WI38 (cell line): ENCODE measurements around the gene SUSD6.

Experiments
- H3K4me3 ChIP-seq: 2 replicates; pipeline ENCODE4 v1.5.1; 2011; ENCODE audit warnings: low read depth, mild to moderate bottlenecking, control low read depth, low read length
- CTCF ChIP-seq: IDR thresholded peaks from 2 replicates; pipeline ENCODE4 v1.5.1; 2012; ENCODE audit warnings: low read depth, mild to moderate bottlenecking, control low read depth, low read length

The SUSD6 gene

DNA sequence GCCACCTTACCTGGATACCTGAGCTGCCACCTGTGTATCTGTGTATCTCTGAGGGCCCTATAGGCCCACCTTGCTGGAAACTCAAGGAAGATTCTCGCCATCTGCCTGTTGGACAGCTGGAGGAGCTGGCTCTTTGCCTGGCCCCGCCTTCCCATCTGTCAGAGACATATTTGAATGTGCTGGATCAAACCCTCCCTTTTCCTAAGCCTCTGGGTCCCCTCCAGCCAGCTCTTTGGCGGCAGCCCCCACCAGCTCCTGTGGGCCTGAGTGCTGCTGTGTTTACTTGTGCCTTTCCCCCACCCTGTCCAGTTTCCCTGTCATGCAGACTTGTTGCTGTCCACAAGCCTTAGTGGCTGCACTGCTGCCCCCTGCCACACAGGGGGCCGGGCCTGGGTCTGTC lies 99.7 kb downstream of the SUSD6 start:
- no peak overlapping the region for H3K4me3 ChIP-seq
- no peak for TF ChIP-seq CTCF

DNA sequence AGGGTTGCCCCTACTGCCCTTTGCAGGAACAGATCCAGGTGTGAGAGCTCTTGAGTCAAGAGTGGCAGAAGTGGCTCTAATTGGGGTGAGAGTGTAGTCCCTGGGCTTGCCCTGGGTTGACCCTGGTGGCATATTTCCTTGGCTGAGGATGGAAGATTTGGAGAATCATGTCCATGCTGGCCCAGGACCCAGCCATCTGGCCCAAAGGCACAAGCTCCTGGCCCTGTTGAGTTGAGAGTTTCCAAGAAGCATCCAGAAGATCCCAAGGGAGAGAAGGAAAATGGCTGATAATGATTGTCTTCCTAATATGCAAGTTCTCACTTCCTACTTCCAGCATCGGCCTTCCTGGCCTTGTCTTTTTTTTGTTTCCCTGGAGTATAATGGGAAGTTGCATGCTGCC lies 100.1 kb downstream of the SUSD6 start:
- TF ChIP-seq CTCF: no peak
- no peak overlapping the region for H3K4me3 ChIP-seq

- no peak for TF ChIP-seq CTCF
- no peak overlapping the region for H3K4me3 ChIP-seq
Measured at GRCh38 chr14:69711881-69712560, 100.6 kb downstream of the SUSD6 start.

GRCh38 chr14:69712599-69713088 lies 101.2 kb downstream of the SUSD6 start:
- TF ChIP-seq CTCF: no peak
- H3K4me3 ChIP-seq: no peak overlapping the region

DNA sequence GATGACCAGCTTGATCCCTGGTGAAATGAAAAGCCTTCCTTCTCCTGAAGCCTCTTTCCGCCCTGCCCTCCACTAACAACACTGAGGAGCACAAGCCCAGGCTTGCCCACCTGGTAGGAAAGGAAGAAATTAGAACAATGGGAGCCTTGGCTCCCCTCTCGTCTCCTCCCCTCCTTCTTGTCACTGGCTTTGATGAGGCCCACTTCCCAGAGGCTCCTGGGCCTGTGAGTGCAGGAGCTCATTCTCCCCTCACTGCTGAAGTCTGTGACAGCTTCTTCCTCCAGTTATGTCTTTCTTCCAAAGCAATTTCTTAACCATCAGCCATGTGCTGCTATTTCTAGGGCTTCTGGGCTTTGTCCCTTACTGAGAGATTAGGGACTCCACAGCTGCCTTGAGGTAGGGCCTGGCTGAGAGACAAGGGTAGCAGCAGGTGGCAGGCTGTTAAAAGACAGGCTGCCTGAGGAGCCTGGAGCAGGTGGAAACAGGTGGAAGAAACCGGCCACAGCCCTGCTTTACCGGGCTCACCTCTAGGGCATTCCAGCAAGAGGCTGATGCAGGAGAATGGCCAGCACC lies 101.9 kb downstream of the SUSD6 start:
- H3K4me3 ChIP-seq: no peak overlapping the region
- no peak for TF ChIP-seq CTCF

DNA sequence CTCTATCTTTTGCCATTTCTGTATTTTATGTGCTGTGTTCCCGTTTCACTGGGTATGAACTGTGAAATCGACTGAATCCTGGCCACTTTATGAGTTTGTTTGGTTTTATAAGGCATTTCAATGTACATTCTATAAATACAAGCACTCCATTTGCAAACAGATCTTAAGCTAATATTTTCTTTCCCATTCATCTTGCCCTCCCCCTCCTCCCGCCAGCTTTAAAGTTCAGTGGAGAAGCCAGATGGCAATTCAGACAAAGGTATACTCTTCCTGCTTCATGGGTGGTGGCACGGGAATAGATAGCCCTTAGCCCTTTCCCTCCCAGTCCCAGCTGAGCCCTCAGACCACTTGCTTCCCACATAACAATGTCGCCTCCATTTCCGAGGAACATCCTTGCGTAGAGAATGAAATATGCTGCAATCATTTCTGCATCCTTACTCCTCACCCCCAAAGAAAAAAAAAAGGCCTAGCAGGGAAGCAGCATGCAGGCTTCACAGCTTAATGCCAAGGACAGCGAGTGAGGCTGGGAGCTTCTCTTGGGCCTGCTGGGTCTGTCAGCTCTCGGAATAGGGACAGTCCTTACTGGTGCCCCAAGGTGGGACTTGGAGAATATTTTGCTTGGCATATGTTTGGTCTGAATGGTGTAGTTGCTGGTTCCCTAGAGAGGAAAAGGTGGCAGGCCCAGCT lies 102.7 kb downstream of the SUSD6 start:
- no peak overlapping the region for H3K4me3 ChIP-seq
- TF ChIP-seq CTCF: no peak
